IPS-15b (cell line): ENCODE results near the gene MRPL39.

ENCODE experiments used
- H3K27me3 ChIP-seq: one replicate; pipeline ENCODE4 v1.6.1; 2013; ENCODE audit warnings: low read length; ENCODE audit not compliant: control insufficient read depth, insufficient read depth
- H3K36me3 ChIP-seq: one replicate; pipeline ENCODE4 v1.6.1; 2013; ENCODE audit warnings: low read length; ENCODE audit not compliant: control insufficient read depth, insufficient read depth
- H3K4me1 ChIP-seq: one replicate; pipeline ENCODE4 v1.6.1; 2013; ENCODE audit warnings: mild to moderate bottlenecking, low read length; ENCODE audit not compliant: control insufficient read depth, insufficient read depth
- H3K4me3 ChIP-seq: one replicate; pipeline ENCODE4 v1.5.1; 2013; ENCODE audit warnings: low read depth, low read length
- H3K9ac ChIP-seq: one replicate; pipeline ENCODE4 v1.6.1; 2013; ENCODE audit warnings: low read depth, mild to moderate bottlenecking, low read length
- H3K9me3 ChIP-seq: one replicate; pipeline ENCODE4 v1.6.1; 2013; ENCODE audit warnings: mild to moderate bottlenecking, low read length; ENCODE audit not compliant: control insufficient read depth, insufficient read depth

MRPL39 gene

GRCh38 chr21:25552856-25553255 is 54.4 kb downstream of the MRPL39 start:
- H3K9me3 ChIP-seq = no peaks in the 10 kb centered on the region
- no peaks in the 10 kb centered on the region for H3K4me1 ChIP-seq
- H3K9ac ChIP-seq = no peak overlapping the region
- H3K27me3 ChIP-seq = no peaks in the 10 kb centered on the region
- no peaks in the 10 kb centered on the region for H3K36me3 ChIP-seq
- no peak overlapping the region for H3K4me3 ChIP-seq

- no peak overlapping the region for H3K9ac ChIP-seq
- no peaks in the 10 kb centered on the region for H3K4me1 ChIP-seq
- no peaks in the 10 kb centered on the region for H3K27me3 ChIP-seq
- H3K36me3 ChIP-seq = no peaks in the 10 kb centered on the region
- H3K4me3 ChIP-seq = no peak overlapping the region
- H3K9me3 ChIP-seq = no peaks in the 10 kb centered on the region
Measured at GRCh38 chr21:25551569-25551968, 55.7 kb downstream of the MRPL39 start.

GRCh38 chr21:25550352-25551120 is 56.7 kb downstream of the MRPL39 start:
- H3K9me3 ChIP-seq = no peaks in the 10 kb centered on the region

GRCh38 chr21:25541042-25541441 is 66.2 kb downstream of the MRPL39 start:
- H3K9ac ChIP-seq = no peak overlapping the region
- no peaks in the 10 kb centered on the region for H3K4me1 ChIP-seq
- H3K9me3 ChIP-seq = no peaks in the 10 kb centered on the region
- no peaks in the 10 kb centered on the region for H3K36me3 ChIP-seq
- H3K27me3 ChIP-seq = no peaks in the 10 kb centered on the region
- no peak overlapping the region for H3K4me3 ChIP-seq

More at GRCh38 chr21:25550352-25551120, 56.7 kb downstream of the MRPL39 start:
- no peaks in the 10 kb centered on the region for H3K36me3 ChIP-seq
- no peaks in the 10 kb centered on the region for H3K27me3 ChIP-seq
- H3K9ac ChIP-seq = no peak overlapping the region
- H3K4me1 ChIP-seq = no peaks in the 10 kb centered on the region
- H3K4me3 ChIP-seq = no peak overlapping the region

GRCh38 chr21:25539606-25540005 is 67.7 kb downstream of the MRPL39 start:
- Histone ChIP-seq H3K27me3 (no peaks in the 10 kb centered on the region), H3K4me3 (no peak overlapping the region), H3K9ac (no peak overlapping the region), H3K36me3 (no peaks in the 10 kb centered on the region), H3K4me1 (no peaks in the 10 kb centered on the region), H3K9me3 (no peaks in the 10 kb centered on the region)

GRCh38 chr21:25537174-25537573 is 70.1 kb downstream of the MRPL39 start:
- no peak overlapping the region for H3K9ac ChIP-seq
- no peaks in the 10 kb centered on the region for H3K9me3 ChIP-seq
- H3K4me3 ChIP-seq = no peak overlapping the region
- no peaks in the 10 kb centered on the region for H3K4me1 ChIP-seq
- no peaks in the 10 kb centered on the region for H3K36me3 ChIP-seq
- no peaks in the 10 kb centered on the region for H3K27me3 ChIP-seq

GRCh38 chr21:25536752-25537151 is 70.5 kb downstream of the MRPL39 start:
- Histone ChIP-seq H3K9ac (no peak overlapping the region), H3K9me3 (no peaks in the 10 kb centered on the region), H3K4me3 (no peak overlapping the region), H3K36me3 (no peaks in the 10 kb centered on the region), H3K27me3 (no peaks in the 10 kb centered on the region), H3K4me1 (no peaks in the 10 kb centered on the region)

- Histone ChIP-seq H3K4me1 (no peaks in the 10 kb centered on the region), H3K4me3 (no peak overlapping the region), H3K27me3 (no peaks in the 10 kb centered on the region), H3K9me3 (no peaks in the 10 kb centered on the region), H3K9ac (no peak overlapping the region), H3K36me3 (no peaks in the 10 kb centered on the region)
Measured at GRCh38 chr21:25535849-25536248, 71.4 kb downstream of the MRPL39 start.
